Adrenal gland (tissue), 5 donors: ENCODE results near the gene D2HGDH.

Experiments used
- POLR2A ChIP-seq, 2 donors: fragments of 450-650 bp; IDR thresholded peaks; one replicate each; pipeline ENCODE4 v1.6.1; 2017; ENCODE audit warnings: antibody characterized with exemption in 2 of 2, mild to moderate bottlenecking in 2 of 2, moderate library complexity in 1 of 2
- TF ChIP-seq, protein P1 (sequence below), 6 experiments: fragments of 450-650 bp in 4 of 6; fragments of 200-600 bp in 2 of 6; sonication (generic) in 1 of 6; IDR thresholded peaks; 1 replicate in 5 of 6; 2 replicates in 1 of 6; pipeline versions ENCODE4 v1.5.1 to v1.8.0; 2016 to 2021; ENCODE audit warnings: antibody characterized with exemption in 6 of 6, mild to moderate bottlenecking in 2 of 6, moderate library complexity in 1 of 6
- donor health status: DM: no; HTN: no; CAD: no.

DNA sequence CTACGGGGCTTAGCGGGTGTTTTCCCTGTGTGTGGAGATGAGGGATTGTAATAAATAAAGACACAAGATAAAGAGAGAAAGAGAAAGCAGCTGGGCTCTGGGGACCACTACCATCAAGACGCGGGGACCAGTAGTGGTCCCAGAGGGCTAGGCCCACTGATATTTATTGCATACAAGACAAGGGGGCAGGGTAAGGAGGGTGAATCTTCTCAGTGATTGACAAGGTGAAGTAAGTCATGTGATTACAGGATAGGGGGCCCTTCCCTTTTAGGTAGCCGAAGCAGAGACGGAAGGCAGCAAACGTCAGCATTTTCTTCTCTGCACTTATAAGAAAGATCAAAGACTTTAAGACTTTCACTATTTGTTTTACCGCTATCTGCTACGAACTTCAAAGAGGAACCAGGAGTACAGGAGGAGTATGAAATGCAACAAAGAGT is 37.7 kb downstream of the D2HGDH start:
- TF ChIP-seq, protein P1, sequence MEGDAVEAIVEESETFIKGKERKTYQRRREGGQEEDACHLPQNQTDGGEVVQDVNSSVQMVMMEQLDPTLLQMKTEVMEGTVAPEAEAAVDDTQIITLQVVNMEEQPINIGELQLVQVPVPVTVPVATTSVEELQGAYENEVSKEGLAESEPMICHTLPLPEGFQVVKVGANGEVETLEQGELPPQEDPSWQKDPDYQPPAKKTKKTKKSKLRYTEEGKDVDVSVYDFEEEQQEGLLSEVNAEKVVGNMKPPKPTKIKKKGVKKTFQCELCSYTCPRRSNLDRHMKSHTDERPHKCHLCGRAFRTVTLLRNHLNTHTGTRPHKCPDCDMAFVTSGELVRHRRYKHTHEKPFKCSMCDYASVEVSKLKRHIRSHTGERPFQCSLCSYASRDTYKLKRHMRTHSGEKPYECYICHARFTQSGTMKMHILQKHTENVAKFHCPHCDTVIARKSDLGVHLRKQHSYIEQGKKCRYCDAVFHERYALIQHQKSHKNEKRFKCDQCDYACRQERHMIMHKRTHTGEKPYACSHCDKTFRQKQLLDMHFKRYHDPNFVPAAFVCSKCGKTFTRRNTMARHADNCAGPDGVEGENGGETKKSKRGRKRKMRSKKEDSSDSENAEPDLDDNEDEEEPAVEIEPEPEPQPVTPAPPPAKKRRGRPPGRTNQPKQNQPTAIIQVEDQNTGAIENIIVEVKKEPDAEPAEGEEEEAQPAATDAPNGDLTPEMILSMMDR (IDR thresholded peaks at IDR 0.05), result no peak
- TF ChIP-seq POLR2A (IDR thresholded peaks at IDR 0.05), result no peak
